H1 (cell line): ENCODE measurements around the gene IRS1. TPM values are rescaled to one million over a fixed set of nuclear protein-coding genes. Genes with fewer than 3 reads are reported as not detected.

Experiments
- KDM4A ChIP-seq: IDR thresholded peaks from one replicate; pipeline ENCODE4 v1.7.1; 2012; ENCODE audit warnings: low read depth, mild to moderate bottlenecking, moderate library complexity, low read length, inconsistent platforms; ENCODE audit not compliant: severe bottlenecking
- SIRT6 ChIP-seq: IDR thresholded peaks from one replicate; pipeline ENCODE4 v1.7.1; 2012; ENCODE audit warnings: low read length, inconsistent platforms
- polyA plus RNA-seq, 7 experiments: library from polyadenylated mRNA; depleted of rRNA in 3 of 7; stranded (reverse) in 5 of 7; unstranded in 2 of 7; fragments of >200 nt in 5 of 7; fragments of 200-250 nt in 2 of 7; gene quantifications; 1 replicate in 5 of 7; 2 replicates in 1 of 7; 4 replicates in 1 of 7; pipeline versions ENCODE4 v1.2.1 to v1.2.3, GENCODE V29; 2011 to 2013; ENCODE audit warnings: missing spikeins in 2 of 7, mixed read lengths in 2 of 7
- total RNA-seq: library from RNA; stranded (reverse); fragmentation: NEBNext Ultra II Directional; extraction: Animal tissue kit (Norgen Biotek cat#: 25700); gene quantifications from 2 replicates; pipeline ENCODE4 v1.2.1, GENCODE V29; 2021

Gene IRS1
- total and polyA plus RNA-seq, 2 of the 8 experiments (the other 6 are each of a cell fraction or from before 2014, with no cell fraction given): 9.1 to 26.9 TPM

DNA sequence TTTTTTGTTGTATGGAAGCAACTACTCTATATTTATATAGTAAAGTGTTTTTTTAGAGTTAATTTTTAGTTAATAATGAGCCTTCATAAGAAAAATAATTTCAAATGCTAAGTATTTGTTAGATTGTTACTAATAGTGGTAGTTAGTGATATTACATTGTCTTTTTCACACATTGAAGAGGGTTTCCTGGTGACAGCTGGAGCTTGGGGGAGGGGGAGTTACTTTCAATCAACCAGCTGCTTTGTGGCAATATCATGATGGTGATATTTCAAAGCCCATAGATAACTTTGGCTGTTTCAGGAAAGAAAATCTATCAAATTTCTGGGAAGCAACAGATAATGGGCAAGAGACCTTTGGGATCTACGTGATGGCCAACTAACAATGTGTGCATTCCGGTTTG lies 40.3 kb upstream of the IRS1 start (continued):
- TF ChIP-seq KDM4A (no peak), SIRT6 (no peak)
- TF ChIP-seq, all 59 proteins: peak for 0
